ENCODE measurements around the gene ELAVL3. TPM values are rescaled to one million over a fixed set of nuclear protein-coding genes. Genes with fewer than 3 reads are reported as not detected.
"Not testable (repeated sequence)": the region's sequence is repeated elsewhere in the genome, so short reads cannot be mapped to it uniquely, and the experiment has no call there.

Gene ELAVL3
- total RNA-seq, 2 experiments from 2014 or later: not detected

- Mint-ChIP-seq H3K27ac (no peak overlapping the region), H3K4me3 (no peak overlapping the region), H3K9me3 (no peaks in the 10 kb centered on the region), H3K27me3 (ENCODE audit: low read depth) (peaks cover 3% of the 10 kb centered on the region), H3K4me1 (ENCODE audit: low read depth) (no peaks in the 10 kb centered on the region), H3K36me3 (ENCODE audit: low read depth) (no peaks in the 10 kb centered on the region)
- CTCF ChIA-PET: no interaction called here
- DNase-seq: no peak
- intact Hi-C loops (cut with micrococcal nuclease): no loop called here
Measured at GRCh38 chr19:11464333-11465265, 16.2 kb downstream of the ELAVL3 start.

- CTCF ChIA-PET: no interaction called here
- no peak for DNase-seq
- no peaks in the 10 kb centered on the region for H3K4me1 Mint-ChIP-seq (ENCODE audit: low read depth)
- H3K36me3 Mint-ChIP-seq (ENCODE audit: low read depth): no peaks in the 10 kb centered on the region
- no peaks in the 10 kb centered on the region for H3K9me3 Mint-ChIP-seq
- H3K27ac Mint-ChIP-seq: no peak overlapping the region
- no peak overlapping the region for H3K4me3 Mint-ChIP-seq
- intact Hi-C loops (cut with micrococcal nuclease): no loop called here
- H3K27me3 Mint-ChIP-seq (ENCODE audit: low read depth): peaks cover 3% of the 10 kb centered on the region
Measured at GRCh38 chr19:11463391-11463790, 17.5 kb downstream of the ELAVL3 start.

GRCh38 chr19:11461453-11461852 lies 19.4 kb downstream of the ELAVL3 start:
- intact Hi-C loops (cut with micrococcal nuclease): no loop called here
- no peak overlapping the region for H3K27ac Mint-ChIP-seq
- CTCF ChIA-PET: interaction anchor here (0.7 kb wide), 1 partner anchor 34 kb away, joined by 5 read pairs; no protein-coding TSS in a partner anchor

GRCh38 chr19:11460207-11460606 lies 20.6 kb downstream of the ELAVL3 start:
- peaks cover 3% of the 10 kb centered on the region for H3K27me3 Mint-ChIP-seq (ENCODE audit: low read depth)
- intact Hi-C loops (cut with micrococcal nuclease): no loop called here
- H3K4me3 Mint-ChIP-seq: no peak overlapping the region
- CTCF ChIA-PET: no interaction called here
- no peaks in the 10 kb centered on the region for H3K36me3 Mint-ChIP-seq (ENCODE audit: low read depth)
- no peaks in the 10 kb centered on the region for H3K9me3 Mint-ChIP-seq
- H3K4me1 Mint-ChIP-seq (ENCODE audit: low read depth): no peaks in the 10 kb centered on the region
- peak; percentile 46 for DNase-seq
- H3K27ac Mint-ChIP-seq: no peak overlapping the region

More at GRCh38 chr19:11461453-11461852, 19.4 kb downstream of the ELAVL3 start:
- H3K4me3 Mint-ChIP-seq: no peak overlapping the region
- H3K36me3 Mint-ChIP-seq (ENCODE audit: low read depth): no peaks in the 10 kb centered on the region
- no peaks in the 10 kb centered on the region for H3K9me3 Mint-ChIP-seq
- no peak for DNase-seq
- peaks cover 3% of the 10 kb centered on the region for H3K27me3 Mint-ChIP-seq (ENCODE audit: low read depth)
- no peaks in the 10 kb centered on the region for H3K4me1 Mint-ChIP-seq (ENCODE audit: low read depth)

- H3K4me1 Mint-ChIP-seq (ENCODE audit: low read depth); H3K27me3 Mint-ChIP-seq (ENCODE audit: low read depth); H3K4me3 Mint-ChIP-seq; intact Hi-C loops (cut with micrococcal nuclease); H3K27ac Mint-ChIP-seq; DNase-seq; H3K36me3 Mint-ChIP-seq (ENCODE audit: low read depth); H3K9me3 Mint-ChIP-seq: not testable (repeated sequence)
- CTCF ChIA-PET: interaction anchor here (0.6 kb wide), 3 partner anchors 15 to 310 kb away, joined by 3 to 4 read pairs (median 3); partner anchors contain the start of gene PRKCSH
Measured at GRCh38 chr19:11458912-11459311, 21.9 kb downstream of the ELAVL3 start.

GRCh38 chr19:11458236-11458900 lies 22.5 kb downstream of the ELAVL3 start:
- CTCF ChIA-PET: interaction anchor here (0.6 to 1.2 kb wide), 4 partner anchors 23 to 462 kb away, joined by 3 to 7 read pairs (median 3); partner anchors contain the start of gene PRKCSH
- H3K4me3 Mint-ChIP-seq: no peak overlapping the region

GRCh38 chr19:11457831-11458230 lies 23.0 kb downstream of the ELAVL3 start:
- CTCF ChIA-PET: interaction anchor here (0.6 to 1.2 kb wide), 2 partner anchors 25 to 463 kb away, joined by 3 to 7 read pairs; no protein-coding TSS in a partner anchor
- no peak for DNase-seq
- H3K27ac Mint-ChIP-seq: no peak overlapping the region
- H3K27me3 Mint-ChIP-seq (ENCODE audit: low read depth): peaks cover 3% of the 10 kb centered on the region
- no peaks in the 10 kb centered on the region for H3K4me1 Mint-ChIP-seq (ENCODE audit: low read depth)
- no peaks in the 10 kb centered on the region for H3K36me3 Mint-ChIP-seq (ENCODE audit: low read depth)
- H3K9me3 Mint-ChIP-seq: no peaks in the 10 kb centered on the region
- H3K4me3 Mint-ChIP-seq: no peak overlapping the region
- intact Hi-C loops (cut with micrococcal nuclease): no loop called here

More at GRCh38 chr19:11458236-11458900, 22.5 kb downstream of the ELAVL3 start:
- DNase-seq: no peak
- intact Hi-C loops (cut with micrococcal nuclease): no loop called here
- Mint-ChIP-seq H3K4me1 (ENCODE audit: low read depth) (no peaks in the 10 kb centered on the region), H3K27me3 (ENCODE audit: low read depth) (peaks cover 3% of the 10 kb centered on the region), H3K9me3 (no peaks in the 10 kb centered on the region), H3K36me3 (ENCODE audit: low read depth) (no peaks in the 10 kb centered on the region), H3K27ac (no peak overlapping the region)

GRCh38 chr19:11457115-11457514 lies 23.7 kb downstream of the ELAVL3 start:
- H3K27ac Mint-ChIP-seq: no peak overlapping the region
- H3K4me3 Mint-ChIP-seq: no peak overlapping the region
- no peaks in the 10 kb centered on the region for H3K36me3 Mint-ChIP-seq (ENCODE audit: low read depth)
- CTCF ChIA-PET: interaction anchor here (1.2 kb wide), 1 partner anchor 26 kb away, joined by 7 read pairs; no protein-coding TSS in a partner anchor
- DNase-seq: no peak
- no peaks in the 10 kb centered on the region for H3K4me1 Mint-ChIP-seq (ENCODE audit: low read depth)
- intact Hi-C loops (cut with micrococcal nuclease): no loop called here
- peaks cover 3% of the 10 kb centered on the region for H3K27me3 Mint-ChIP-seq (ENCODE audit: low read depth)
- H3K9me3 Mint-ChIP-seq: no peaks in the 10 kb centered on the region

GRCh38 chr19:11456659-11457058 lies 24.2 kb downstream of the ELAVL3 start:
- H3K4me3 Mint-ChIP-seq: no peak overlapping the region
- H3K9me3 Mint-ChIP-seq: no peaks in the 10 kb centered on the region
- no peak for DNase-seq
- no peaks in the 10 kb centered on the region for H3K4me1 Mint-ChIP-seq (ENCODE audit: low read depth)
- peaks cover 3% of the 10 kb centered on the region for H3K27me3 Mint-ChIP-seq (ENCODE audit: low read depth)
- CTCF ChIA-PET: no interaction called here
- H3K36me3 Mint-ChIP-seq (ENCODE audit: low read depth): no peaks in the 10 kb centered on the region
- H3K27ac Mint-ChIP-seq: no peak overlapping the region
- intact Hi-C loops (cut with micrococcal nuclease): no loop called here

GRCh38 chr19:11455233-11455554 lies 25.7 kb downstream of the ELAVL3 start:
- intact Hi-C loops (cut with micrococcal nuclease): loop anchor here (2.0 kb wide), 1 partner anchor 28 kb away; no protein-coding TSS in a partner anchor
- not testable (repeated sequence) for H3K4me3 Mint-ChIP-seq; H3K9me3 Mint-ChIP-seq; H3K36me3 Mint-ChIP-seq (ENCODE audit: low read depth); H3K27ac Mint-ChIP-seq; H3K4me1 Mint-ChIP-seq (ENCODE audit: low read depth); H3K27me3 Mint-ChIP-seq (ENCODE audit: low read depth); DNase-seq
- CTCF ChIA-PET: interaction anchor here (0.7 to 1.0 kb wide), 4 partner anchors 22 to 347 kb away, joined by 3 to 5 read pairs (median 3); no protein-coding TSS in a partner anchor

- CTCF ChIA-PET: interaction anchor here (1.3 kb wide), 1 partner anchor 29 kb away, joined by 3 read pairs; no protein-coding TSS in a partner anchor
- DNase-seq: peak; percentile 15
- intact Hi-C loops (cut with micrococcal nuclease): loop anchor here (2.0 kb wide), 1 partner anchor 29 kb away; no protein-coding TSS in a partner anchor
- Mint-ChIP-seq H3K4me3 (no peak overlapping the region), H3K27ac (no peak overlapping the region), H3K9me3 (no peaks in the 10 kb centered on the region), H3K27me3 (ENCODE audit: low read depth) (no peaks in the 10 kb centered on the region), H3K36me3 (ENCODE audit: low read depth) (peaks cover 6% of the 10 kb centered on the region), H3K4me1 (ENCODE audit: low read depth) (no peaks in the 10 kb centered on the region)
Measured at GRCh38 chr19:11453468-11454341, 27.1 kb downstream of the ELAVL3 start.

All from activated naive CD4-positive, alpha-beta T cell treated with anti-CD3 and anti-CD28 coated beads for 36 hours (primary cell).